H1 (cell line): Measurements from ENCODE around the gene TCF19. TPM values are rescaled to one million over a fixed set of nuclear protein-coding genes. Genes with fewer than 3 reads are reported as not detected.

Experiments used
- CBX5 ChIP-seq: fragments of 300-800, 300-1000 bp; sonication (generic); IDR thresholded peaks from 2 replicates; pipeline ENCODE4 v1.7.1; 2016; ENCODE audit warnings: antibody characterized with exemption, low read length, low read depth
- CEBPB ChIP-seq: IDR thresholded peaks from 2 replicates; pipeline ENCODE4 v1.6.1; 2012; ENCODE audit warnings: low read depth, low read length
- CHD1 ChIP-seq: IDR thresholded peaks from 2 replicates; pipeline ENCODE4 v1.6.1; 2012; ENCODE audit warnings: low read depth, low read length, improper control_type of control experiment
- CREB1 ChIP-seq: IDR thresholded peaks from 2 replicates; pipeline ENCODE4 v1.6.1; 2012; ENCODE audit warnings: inconsistent platforms
- KDM1A ChIP-seq: fragments of 200-600, 300-600 bp; sonication (generic); IDR thresholded peaks from 2 replicates; pipeline ENCODE4 v1.7.1; 2016; ENCODE audit warnings: mild to moderate bottlenecking, low read length, borderline replicate concordance
- KDM5A ChIP-seq: fragments of 200-600 bp; IDR thresholded peaks from 2 replicates; pipeline ENCODE4 v1.7.1; 2012; ENCODE audit warnings: mild to moderate bottlenecking, low read length, inconsistent platforms, mixed read lengths
- NANOG ChIP-seq: IDR thresholded peaks from 2 replicates; pipeline ENCODE4 v1.6.1; 2011; ENCODE audit warnings: low read length, low read depth, mild to moderate bottlenecking, inconsistent platforms; ENCODE audit not compliant: insufficient read depth, poor library complexity, severe bottlenecking
- PHF8 ChIP-seq: fragments of 200-600 bp; sonication (generic); conservative IDR thresholded peaks from 2 replicates; pipeline ENCODE4 v1.7.1; 2012; ENCODE audit warnings: low read depth, mild to moderate bottlenecking, inconsistent platforms, low read length, moderate library complexity
- RFX5 ChIP-seq: IDR thresholded peaks from 2 replicates; pipeline ENCODE4 v1.6.1; 2011; ENCODE audit warnings: low read depth, low read length, improper control_type of control experiment, borderline replicate concordance
- SP1 ChIP-seq: IDR thresholded peaks from 2 replicates; pipeline ENCODE4 v1.6.1; 2011; ENCODE audit warnings: low read depth, low read length
- SUZ12 ChIP-seq: fragments of 200-600 bp; sonication (generic); IDR thresholded peaks from 2 replicates; pipeline ENCODE4 v1.6.1; 2012; ENCODE audit warnings: mild to moderate bottlenecking, inconsistent platforms, low read length, moderate library complexity, mixed read lengths
- TBP ChIP-seq: IDR thresholded peaks from 2 replicates; pipeline ENCODE4 v1.6.1; 2011; ENCODE audit warnings: low read depth, low read length, improper control_type of control experiment
- polyA plus RNA-seq, 7 experiments: library from polyadenylated mRNA; depleted of rRNA in 3 of 7; stranded (reverse) in 5 of 7; unstranded in 2 of 7; fragments of >200 nt in 5 of 7; fragments of 200-250 nt in 2 of 7; gene quantifications; 1 replicate in 5 of 7; 2 replicates in 1 of 7; 4 replicates in 1 of 7; pipeline versions ENCODE4 v1.2.1 to v1.2.3, GENCODE V29; 2011 to 2013; ENCODE audit warnings: missing spikeins in 2 of 7, mixed read lengths in 2 of 7
- total RNA-seq: library from RNA; stranded (reverse); fragmentation: NEBNext Ultra II Directional; extraction: Animal tissue kit (Norgen Biotek cat#: 25700); gene quantifications from 2 replicates; pipeline ENCODE4 v1.2.1, GENCODE V29; 2021
- TF ChIP-seq, protein P1 (sequence below): fragments of 300-600 bp; sonication (generic); IDR thresholded peaks from 2 replicates; pipeline ENCODE4 v1.7.1; 2012; ENCODE audit warnings: low read length, moderate library complexity, mild to moderate bottlenecking, inconsistent platforms; ENCODE audit not compliant: insufficient replicate concordance

TCF19 gene
- total and polyA plus RNA-seq, 2 of the 8 experiments (the other 6 are each of a cell fraction or from before 2014, with no cell fraction given): 7.2 to 11.0 TPM

DNA sequence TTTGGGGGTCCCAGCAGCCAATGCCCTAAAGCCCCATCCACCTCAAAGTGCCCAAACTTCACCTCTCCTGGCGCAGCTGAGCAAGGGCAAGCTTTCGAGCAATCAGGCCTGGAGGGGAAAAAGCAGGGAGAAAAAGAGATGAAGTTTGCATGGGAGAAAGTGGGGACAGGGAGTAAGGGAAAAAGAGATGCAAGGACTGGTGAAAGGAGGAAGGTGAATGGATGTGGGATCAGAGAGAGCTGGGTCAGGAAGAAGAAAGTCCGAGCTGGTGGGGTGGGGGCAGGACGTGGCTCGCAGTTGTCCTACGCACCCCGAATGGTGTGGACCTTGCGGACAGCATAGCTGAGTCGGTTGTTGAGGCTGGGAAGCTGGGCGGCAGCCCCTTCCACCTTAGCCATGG, 13.0 kb upstream of the TCF19 start (continued):
- TF ChIP-seq, protein P1, sequence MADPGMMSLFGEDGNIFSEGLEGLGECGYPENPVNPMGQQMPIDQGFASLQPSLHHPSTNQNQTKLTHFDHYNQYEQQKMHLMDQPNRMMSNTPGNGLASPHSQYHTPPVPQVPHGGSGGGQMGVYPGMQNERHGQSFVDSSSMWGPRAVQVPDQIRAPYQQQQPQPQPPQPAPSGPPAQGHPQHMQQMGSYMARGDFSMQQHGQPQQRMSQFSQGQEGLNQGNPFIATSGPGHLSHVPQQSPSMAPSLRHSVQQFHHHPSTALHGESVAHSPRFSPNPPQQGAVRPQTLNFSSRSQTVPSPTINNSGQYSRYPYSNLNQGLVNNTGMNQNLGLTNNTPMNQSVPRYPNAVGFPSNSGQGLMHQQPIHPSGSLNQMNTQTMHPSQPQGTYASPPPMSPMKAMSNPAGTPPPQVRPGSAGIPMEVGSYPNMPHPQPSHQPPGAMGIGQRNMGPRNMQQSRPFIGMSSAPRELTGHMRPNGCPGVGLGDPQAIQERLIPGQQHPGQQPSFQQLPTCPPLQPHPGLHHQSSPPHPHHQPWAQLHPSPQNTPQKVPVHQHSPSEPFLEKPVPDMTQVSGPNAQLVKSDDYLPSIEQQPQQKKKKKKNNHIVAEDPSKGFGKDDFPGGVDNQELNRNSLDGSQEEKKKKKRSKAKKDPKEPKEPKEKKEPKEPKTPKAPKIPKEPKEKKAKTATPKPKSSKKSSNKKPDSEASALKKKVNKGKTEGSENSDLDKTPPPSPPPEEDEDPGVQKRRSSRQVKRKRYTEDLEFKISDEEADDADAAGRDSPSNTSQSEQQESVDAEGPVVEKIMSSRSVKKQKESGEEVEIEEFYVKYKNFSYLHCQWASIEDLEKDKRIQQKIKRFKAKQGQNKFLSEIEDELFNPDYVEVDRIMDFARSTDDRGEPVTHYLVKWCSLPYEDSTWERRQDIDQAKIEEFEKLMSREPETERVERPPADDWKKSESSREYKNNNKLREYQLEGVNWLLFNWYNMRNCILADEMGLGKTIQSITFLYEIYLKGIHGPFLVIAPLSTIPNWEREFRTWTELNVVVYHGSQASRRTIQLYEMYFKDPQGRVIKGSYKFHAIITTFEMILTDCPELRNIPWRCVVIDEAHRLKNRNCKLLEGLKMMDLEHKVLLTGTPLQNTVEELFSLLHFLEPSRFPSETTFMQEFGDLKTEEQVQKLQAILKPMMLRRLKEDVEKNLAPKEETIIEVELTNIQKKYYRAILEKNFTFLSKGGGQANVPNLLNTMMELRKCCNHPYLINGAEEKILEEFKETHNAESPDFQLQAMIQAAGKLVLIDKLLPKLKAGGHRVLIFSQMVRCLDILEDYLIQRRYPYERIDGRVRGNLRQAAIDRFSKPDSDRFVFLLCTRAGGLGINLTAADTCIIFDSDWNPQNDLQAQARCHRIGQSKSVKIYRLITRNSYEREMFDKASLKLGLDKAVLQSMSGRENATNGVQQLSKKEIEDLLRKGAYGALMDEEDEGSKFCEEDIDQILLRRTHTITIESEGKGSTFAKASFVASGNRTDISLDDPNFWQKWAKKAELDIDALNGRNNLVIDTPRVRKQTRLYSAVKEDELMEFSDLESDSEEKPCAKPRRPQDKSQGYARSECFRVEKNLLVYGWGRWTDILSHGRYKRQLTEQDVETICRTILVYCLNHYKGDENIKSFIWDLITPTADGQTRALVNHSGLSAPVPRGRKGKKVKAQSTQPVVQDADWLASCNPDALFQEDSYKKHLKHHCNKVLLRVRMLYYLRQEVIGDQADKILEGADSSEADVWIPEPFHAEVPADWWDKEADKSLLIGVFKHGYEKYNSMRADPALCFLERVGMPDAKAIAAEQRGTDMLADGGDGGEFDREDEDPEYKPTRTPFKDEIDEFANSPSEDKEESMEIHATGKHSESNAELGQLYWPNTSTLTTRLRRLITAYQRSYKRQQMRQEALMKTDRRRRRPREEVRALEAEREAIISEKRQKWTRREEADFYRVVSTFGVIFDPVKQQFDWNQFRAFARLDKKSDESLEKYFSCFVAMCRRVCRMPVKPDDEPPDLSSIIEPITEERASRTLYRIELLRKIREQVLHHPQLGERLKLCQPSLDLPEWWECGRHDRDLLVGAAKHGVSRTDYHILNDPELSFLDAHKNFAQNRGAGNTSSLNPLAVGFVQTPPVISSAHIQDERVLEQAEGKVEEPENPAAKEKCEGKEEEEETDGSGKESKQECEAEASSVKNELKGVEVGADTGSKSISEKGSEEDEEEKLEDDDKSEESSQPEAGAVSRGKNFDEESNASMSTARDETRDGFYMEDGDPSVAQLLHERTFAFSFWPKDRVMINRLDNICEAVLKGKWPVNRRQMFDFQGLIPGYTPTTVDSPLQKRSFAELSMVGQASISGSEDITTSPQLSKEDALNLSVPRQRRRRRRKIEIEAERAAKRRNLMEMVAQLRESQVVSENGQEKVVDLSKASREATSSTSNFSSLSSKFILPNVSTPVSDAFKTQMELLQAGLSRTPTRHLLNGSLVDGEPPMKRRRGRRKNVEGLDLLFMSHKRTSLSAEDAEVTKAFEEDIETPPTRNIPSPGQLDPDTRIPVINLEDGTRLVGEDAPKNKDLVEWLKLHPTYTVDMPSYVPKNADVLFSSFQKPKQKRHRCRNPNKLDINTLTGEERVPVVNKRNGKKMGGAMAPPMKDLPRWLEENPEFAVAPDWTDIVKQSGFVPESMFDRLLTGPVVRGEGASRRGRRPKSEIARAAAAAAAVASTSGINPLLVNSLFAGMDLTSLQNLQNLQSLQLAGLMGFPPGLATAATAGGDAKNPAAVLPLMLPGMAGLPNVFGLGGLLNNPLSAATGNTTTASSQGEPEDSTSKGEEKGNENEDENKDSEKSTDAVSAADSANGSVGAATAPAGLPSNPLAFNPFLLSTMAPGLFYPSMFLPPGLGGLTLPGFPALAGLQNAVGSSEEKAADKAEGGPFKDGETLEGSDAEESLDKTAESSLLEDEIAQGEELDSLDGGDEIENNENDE: no peak
- TF ChIP-seq KDM5A (no peak), CREB1 (no peak), SP1 (no peak), CHD1 (no peak), CEBPB (no peak), CBX5 (no peak), NANOG (no peak), SUZ12 (no peak), PHF8 (no peak), RFX5 (no peak), TBP (no peak), KDM1A (no peak)
